K562 (cell line): ENCODE data around the gene MAGI2. TPM values are rescaled to one million over a fixed set of nuclear protein-coding genes. Genes with fewer than 3 reads are reported as not detected.

Source experiments
- ATAC-seq: fragments of 200-7000 bp; cut with Tn5 transposase; 3 replicates; pipeline ENCODE4 v1.9.1; 2020; ENCODE audit warnings: moderate library complexity
- BruUV-seq: library from RNA; stranded (reverse); fragments of 400-500 nt; replicated peaks from 2 replicates; lab custom pipeline; 2021; lab: Mats Ljungman, UMichigan
- CTCF ChIA-PET: fragments of 300-600 bp; formaldehyde crosslinking; extraction: SDS; loops from one replicate; lab custom pipeline; 2021; ENCODE audit warnings: low intra/inter-chr PET ratio; lab: Yijun Ruan, JAX
- POLR2A ChIA-PET: fragments of 300-600, 350-650 bp; sonication (Branson Sonifier 250); formaldehyde crosslinking; extraction: SDS; loops from one replicate; lab custom pipeline; 2021; ENCODE audit warnings: antibody characterized with exemption, inconsistent platforms; lab: Yijun Ruan, JAX
- DNase-seq, 4 experiments: peaks; one replicate each; pipeline versions ENCODE4 v3.0.0 to v3.0.0-alpha.2; 2011 to 2018; ENCODE audit warnings: low spot score in 3 of 4, mixed read lengths in 3 of 4; ENCODE audit errors: extremely low read depth in 1 of 4
- FAIRE-seq: peaks from 2 replicates; lab custom pipeline; 2011; peaks lifted over from hg19 to GRCh38; lab: Jason Lieb, UNC
- H2AFZ ChIP-seq: 2 replicates; pipeline ENCODE4 v1.6.0; 2011; ENCODE audit warnings: low read depth, low read length, control low read depth, inconsistent platforms
- H3K27ac ChIP-seq: fragments of 200-600 bp; 3 replicates; pipeline ENCODE4 v1.8.0; 2011; ENCODE audit warnings: low read depth, mild to moderate bottlenecking, control low read depth, inconsistent platforms, low read length, moderate library complexity, mixed read lengths; ENCODE audit errors: extremely low read depth
- H3K27me3 ChIP-seq, 2 experiments: fragments of 300-600 bp in 1 of 2; 2 replicates in 1 of 2; 3 replicates in 1 of 2; pipeline versions ENCODE4 v1.6.0 to v1.8.0; 2011; ENCODE audit warnings: inconsistent platforms in 2 of 2, low read length in 2 of 2, mild to moderate bottlenecking in 1 of 2, mixed read lengths in 1 of 2, moderate library complexity in 1 of 2; ENCODE audit not compliant: control insufficient read depth in 2 of 2, insufficient read depth in 2 of 2
- H3K36me3 ChIP-seq: fragments of 300-600 bp; 3 replicates; pipeline ENCODE4 v1.8.0; 2011; ENCODE audit warnings: mild to moderate bottlenecking, low read length, inconsistent platforms; ENCODE audit not compliant: control insufficient read depth, insufficient read depth
- H3K4me1 ChIP-seq, 2 experiments: fragments of 200-600 bp in 1 of 2; replicated peaks in 1 of 2; 2 replicates in 1 of 2; 3 replicates in 1 of 2; pipeline versions ENCODE4 v1.5.1 to v1.8.0; 2011; ENCODE audit warnings: inconsistent platforms in 2 of 2, low read length in 2 of 2, mild to moderate bottlenecking in 1 of 2, mixed read lengths in 1 of 2, moderate library complexity in 1 of 2; ENCODE audit not compliant: control insufficient read depth in 2 of 2, insufficient read depth in 2 of 2
- H3K4me2 ChIP-seq: 2 replicates; pipeline ENCODE4 v1.6.1; 2011; ENCODE audit warnings: low read length, control low read depth, inconsistent platforms, mixed read lengths; ENCODE audit not compliant: insufficient read depth
- H3K4me3 ChIP-seq: fragments of 200-600 bp; sonication (generic), shearing (Covaris generic); 2 replicates; pipeline ENCODE4 v1.5.1; 2016; ENCODE audit warnings: control low read depth, inconsistent platforms
- H3K79me2 ChIP-seq: fragments of 200-600 bp; 3 replicates; pipeline ENCODE4 v1.8.0; 2011; ENCODE audit warnings: low read length, inconsistent platforms; ENCODE audit not compliant: control insufficient read depth, insufficient read depth
- H3K9ac ChIP-seq, 2 experiments: 2 replicates each; pipeline versions ENCODE4 v1.6.0 to v1.6.1; 2011; ENCODE audit warnings: low read depth in 2 of 2, low read length in 2 of 2, control low read depth in 1 of 2, inconsistent platforms in 1 of 2, mild to moderate bottlenecking in 1 of 2, mixed read lengths in 1 of 2; ENCODE audit not compliant: insufficient read depth in 1 of 2
- H3K9me1 ChIP-seq: one replicate; pipeline ENCODE4 v1.6.0; 2011; ENCODE audit warnings: inconsistent platforms, mild to moderate bottlenecking, low read length, moderate library complexity; ENCODE audit not compliant: control insufficient read depth, insufficient read depth
- H3K9me3 ChIP-seq: replicated peaks from 2 replicates; pipeline ENCODE4 v1.5.1; 2011; ENCODE audit warnings: low read depth, low read length, inconsistent platforms; ENCODE audit not compliant: control insufficient read depth, insufficient read depth
- H4K20me1 ChIP-seq: replicated peaks from 2 replicates; pipeline ENCODE4 v1.6.1; 2011; ENCODE audit warnings: low read length, inconsistent platforms, mixed read lengths; ENCODE audit not compliant: control insufficient read depth, insufficient read depth
- AFF1 ChIP-seq, 2 experiments: fragments of 450-650 bp; IDR thresholded peaks; 2 replicates each; pipeline ENCODE4 v1.6.1; 2018; ENCODE audit warnings: mild to moderate bottlenecking in 2 of 2, low read depth in 1 of 2; ENCODE audit not compliant: partially characterized antibody in 2 of 2
- ARNT ChIP-seq, 2 experiments: fragments of 450-650 bp; IDR thresholded peaks; 2 replicates each; pipeline ENCODE4 v1.6.1; 2016; ENCODE audit warnings: mild to moderate bottlenecking in 1 of 2
- BRD4 ChIP-seq: fragments of 200-600 bp; sonication (generic); IDR thresholded peaks from 2 replicates; pipeline ENCODE4 v1.6.1; 2017; ENCODE audit warnings: inconsistent platforms
- CHAMP1 ChIP-seq: fragments of 450-650 bp; IDR thresholded peaks from 2 replicates; pipeline ENCODE4 v1.6.1; 2016; ENCODE audit warnings: mild to moderate bottlenecking
- CXXC5 ChIP-seq: fragments of 250-450 bp; sonication (Bioruptor Pico); IDR thresholded peaks from 2 replicates; pipeline ENCODE4 v1.8.0; 2022; ENCODE audit warnings: inconsistent platforms, mild to moderate bottlenecking, moderate library complexity
- ERF ChIP-seq: fragments of 450-650 bp; formaldehyde crosslinking; IDR thresholded peaks from 2 replicates; pipeline ENCODE4 v1.4.0; 2020; ENCODE audit warnings: mild to moderate bottlenecking, mixed read lengths
- GABPB1 ChIP-seq: sonication (generic); formaldehyde crosslinking; IDR thresholded peaks from 2 replicates; pipeline ENCODE4 v1.8.0; 2022; ENCODE audit warnings: mild to moderate bottlenecking, missing genetic modification reagents
- NBN ChIP-seq: fragments of 450-650 bp; IDR thresholded peaks from 2 replicates; pipeline ENCODE4 v1.6.1; 2016; ENCODE audit warnings: low read depth, mild to moderate bottlenecking
- NR4A1 ChIP-seq, 2 experiments: fragments of 250-450 bp in 1 of 2; fragments of 450-650 bp in 1 of 2; sonication (Bioruptor Pico) in 1 of 2; IDR thresholded peaks; 2 replicates each; pipeline versions ENCODE4 v1.4.0 to v1.6.1; 2016 to 2020; ENCODE audit warnings: mild to moderate bottlenecking in 2 of 2, missing compliant biosample characterization in 1 of 2, missing genetic modification characterization in 1 of 2, moderate library complexity in 1 of 2
- SRSF9 ChIP-seq: fragments of 200-400 bp; formaldehyde crosslinking; IDR thresholded peaks from 2 replicates; pipeline ENCODE4 v1.6.1; 2017; ENCODE audit warnings: low read depth, low read length, borderline replicate concordance
- ZBED1 ChIP-seq: IDR thresholded peaks from 2 replicates; pipeline ENCODE4 v1.6.1; 2014
- ZC3H4 ChIP-seq: sonication (generic); formaldehyde crosslinking; IDR thresholded peaks from 2 replicates; pipeline ENCODE4 v1.9.0; 2021; ENCODE audit warnings: missing genetic modification reagents, borderline replicate concordance
- ZNF354B ChIP-seq: fragments of 250-450 bp; sonication (Bioruptor Pico); IDR thresholded peaks from 2 replicates; pipeline ENCODE4 v1.4.0; 2020
- ZNF444 ChIP-seq: fragments of 250-450 bp; sonication (Bioruptor Pico); IDR thresholded peaks from 2 replicates; pipeline ENCODE4 v1.4.0; 2020; ENCODE audit warnings: mild to moderate bottlenecking, moderate library complexity
- ZNF76 ChIP-seq: fragments of 250-450 bp; sonication (Bioruptor Pico); IDR thresholded peaks from 2 replicates; pipeline ENCODE4 v1.4.0; 2020; ENCODE audit warnings: mild to moderate bottlenecking, moderate library complexity, borderline replicate concordance
- WGBS: fragments of 100-300 bp; shearing (Covaris generic); methylation state at CpG from one replicate; pipeline ENCODE4 v1.1.6; 2016; ENCODE audit warnings: low coverage, mixed read lengths; ENCODE audit not compliant: insufficient coverage; ENCODE audit errors: missing lambda C conversion rate; 5-methylcytosine and 5-hydroxymethylcytosine counted together
- in situ Hi-C: fragments of 300-500 bp; cut with MboI; formaldehyde crosslinking; loops from 4 replicates; pipeline ENCODE4 v1.15.0; 2018; ENCODE audit warnings: inconsistent platforms, mixed read lengths
- intact Hi-C: fragments of 100-400 bp; cut with micrococcal nuclease; formaldehyde crosslinking; loops from 2 replicates; pipeline ENCODE4 v1.14.2; 2022
- polyA plus RNA-seq, 8 experiments: library from polyadenylated mRNA; depleted of rRNA in 4 of 8; stranded (reverse) in 5 of 8; unstranded in 3 of 8; fragments of >200 nt; fragmentation: Nextera tagmentation in 2 of 8; fragmentation: Illumina TruSeq in 1 of 8; extraction: Ambion mirVana in 2 of 8; extraction: Trizol in 1 of 8; gene quantifications; 2 replicates each; pipeline versions ENCODE4 v1.2.1 to v1.2.3, GENCODE V29; 2011 to 2014; ENCODE audit warnings: inconsistent platforms in 1 of 8, missing spikeins in 1 of 8
- total RNA-seq, 7 experiments: library from RNA; depleted of rRNA in 6 of 7; stranded (reverse); fragments of >200 nt in 6 of 7; fragmentation: Illumina TruSeq in 2 of 7; extraction: Trizol in 2 of 7; gene quantifications; 2 replicates each; pipeline versions ENCODE4 v1.2.1 to v1.2.3, GENCODE V29; 2011 to 2021; ENCODE audit warnings: low replicate concordance in 1 of 7

Gene MAGI2
- total and polyA plus RNA-seq, 9 of the 15 experiments (the other 6 are each of a cell fraction or from before 2014, with no cell fraction given), result 0.27 to 1.4 (median 0.70) TPM

- Histone ChIP-seq H3K4me1 (no peaks in the 10 kb centered on the region), H3K36me3 (no peaks in the 10 kb centered on the region), H2AFZ (no peak overlapping the region), H3K9me3 (no peaks in the 10 kb centered on the region), H3K27me3 (no peaks in the 10 kb centered on the region), H3K9me1 (no peaks in the 10 kb centered on the region), H3K27ac (no peak overlapping the region), H3K79me2 (no peaks in the 10 kb centered on the region), H3K4me2 (no peak overlapping the region), H3K9ac (no peak overlapping the region), H3K4me3 (no peak overlapping the region), H4K20me1 (no peaks in the 10 kb centered on the region)
- CTCF ChIA-PET, result no interaction called here
- WGBS, result 0% methylated on average over 1 of the region's 1 CpG
- no peak for ATAC-seq
- in situ Hi-C loops (no loop called here), intact Hi-C loops (no loop called here)
- POLR2A ChIA-PET, result no interaction called here
- FAIRE-seq, result no peak
- DNase-seq, result no peak
- BruUV-seq, result no TSS peak
- no peak for TF ChIP-seq ZBED1
- TF ChIP-seq AFF1 (IDR thresholded peaks at IDR 0.05; ENCODE audit: low read depth in 1 of 2, partially characterized antibody in 2 of 2), result no peak
- TF ChIP-seq SRSF9, result no peak
- TF ChIP-seq ZNF76 (CRISPR knock-in tag), result no peak
- TF ChIP-seq NBN, result no peak
- no peak for TF ChIP-seq ARNT (IDR thresholded peaks at IDR 0.05)
- TF ChIP-seq ERF, result no peak
- no peak for TF ChIP-seq ZNF444
- TF ChIP-seq ZNF354B, result no peak
- no peak for TF ChIP-seq NR4A1 (CRISPR knock-in tag; IDR thresholded peaks at IDR 0.05)
- no peak for TF ChIP-seq NR4A1 (tag; IDR thresholded peaks at IDR 0.05)
- no peak for TF ChIP-seq CXXC5 (CRISPR knock-in tag)
- TF ChIP-seq CHAMP1, result no peak
- no peak for TF ChIP-seq BRD4
- no peak for TF ChIP-seq ZC3H4 (CRISPR knock-in tag)
- TF ChIP-seq GABPB1, result no peak
Measured at GRCh38 chr7:78683566-78683965, 769.9 kb downstream of the MAGI2 start.
